Measurements from ENCODE around the gene ANO8. TPM values are rescaled to one million over a fixed set of nuclear protein-coding genes. Genes with fewer than 3 reads are reported as not detected.

ANO8 gene
- total and polyA plus RNA-seq, 2 donors (not counting 1 experiment from before 2014, with no cell fraction given): 1.1 to 5.9 TPM

GRCh38 chr19:17294051-17294891 is 40.4 kb downstream of the ANO8 start:
- Histone ChIP-seq H3K36me3 (ENCODE audit: control insufficient read depth, insufficient read depth, low read length) (peaks cover 1% of the 10 kb centered on the region), H3K27me3 (ENCODE audit: control insufficient read depth, insufficient read depth, low read length) (no peaks in the 10 kb centered on the region), H2AFZ (ENCODE audit: low read length) (no peak overlapping the region), H3K27ac (ENCODE audit: insufficient read depth, low read length) (no peak overlapping the region), H4K20me1 (ENCODE audit: control insufficient read depth, extremely low read depth, insufficient read depth, low read length) (no peaks in the 10 kb centered on the region), H3K4me1 (ENCODE audit: control insufficient read depth, extremely low read depth, insufficient read depth, low read length) (peaks cover 2% of the 10 kb centered on the region), H3K79me2 (ENCODE audit: control insufficient read depth, insufficient read depth, low read length) (no peaks in the 10 kb centered on the region), H3K9me3 (ENCODE audit: control insufficient read depth, insufficient read depth, low read depth, low read length) (no peaks in the 10 kb centered on the region), H3K4me3 (replicated peaks in 1 of 4; ENCODE audit: control extremely low read depth in 1 of 4, insufficient read depth in 1 of 4, low read depth in 3 of 4, low read length in 4 of 4) (no peak overlapping the region), H3K9ac (ENCODE audit: insufficient read depth, low read length) (no peak overlapping the region), H3K4me2 (ENCODE audit: extremely low read depth, insufficient read depth, low read length) (no peak overlapping the region)
- DNase-seq (ENCODE audit: low read depth in 2 of 2): no peak
- TF ChIP-seq CTCF (conservative IDR thresholded peaks at IDR 0.05 in 1 of 2, IDR thresholded peaks at IDR 0.05 in 1 of 2; ENCODE audit: low read depth in 1 of 2, low read length in 2 of 2): no peak
- no peak for TF ChIP-seq EZH2 (IDR thresholded peaks at IDR 0.05; ENCODE audit: low read length, missing control alignments)

GRCh38 chr19:17293605-17294004 is 41.0 kb downstream of the ANO8 start:
- Histone ChIP-seq H3K27me3 (ENCODE audit: control insufficient read depth, insufficient read depth, low read length) (no peaks in the 10 kb centered on the region), H3K4me3 (replicated peaks in 1 of 4; ENCODE audit: control extremely low read depth in 1 of 4, insufficient read depth in 1 of 4, low read depth in 3 of 4, low read length in 4 of 4) (no peak overlapping the region), H3K9ac (ENCODE audit: insufficient read depth, low read length) (no peak overlapping the region), H3K4me2 (ENCODE audit: extremely low read depth, insufficient read depth, low read length) (no peak overlapping the region), H3K79me2 (ENCODE audit: control insufficient read depth, insufficient read depth, low read length) (no peaks in the 10 kb centered on the region), H2AFZ (ENCODE audit: low read length) (no peak overlapping the region), H3K36me3 (ENCODE audit: control insufficient read depth, insufficient read depth, low read length) (peaks cover 1% of the 10 kb centered on the region), H3K4me1 (ENCODE audit: control insufficient read depth, extremely low read depth, insufficient read depth, low read length) (peaks cover 2% of the 10 kb centered on the region), H3K27ac (ENCODE audit: insufficient read depth, low read length) (no peak overlapping the region), H3K9me3 (ENCODE audit: control insufficient read depth, insufficient read depth, low read depth, low read length) (no peaks in the 10 kb centered on the region), H4K20me1 (ENCODE audit: control insufficient read depth, extremely low read depth, insufficient read depth, low read length) (no peaks in the 10 kb centered on the region)
- TF ChIP-seq CTCF (conservative IDR thresholded peaks at IDR 0.05 in 1 of 2, IDR thresholded peaks at IDR 0.05 in 1 of 2; ENCODE audit: low read depth in 1 of 2, low read length in 2 of 2): no peak
- no peak for TF ChIP-seq EZH2 (IDR thresholded peaks at IDR 0.05; ENCODE audit: low read length, missing control alignments)
- no peak for DNase-seq (ENCODE audit: low read depth in 2 of 2)

- TF ChIP-seq CTCF (conservative IDR thresholded peaks at IDR 0.05 in 1 of 2, IDR thresholded peaks at IDR 0.05 in 1 of 2; ENCODE audit: low read depth in 1 of 2, low read length in 2 of 2) (peak; percentile 83 to 89), EZH2 (IDR thresholded peaks at IDR 0.05; ENCODE audit: low read length, missing control alignments) (no peak)
- Histone ChIP-seq H3K4me3 (replicated peaks in 1 of 4; ENCODE audit: control extremely low read depth in 1 of 4, insufficient read depth in 1 of 4, low read depth in 3 of 4, low read length in 4 of 4) (peak overlapping the region; percentile 51 to 69 (median 58)), H3K27me3 (ENCODE audit: control insufficient read depth, insufficient read depth, low read length) (no peaks in the 10 kb centered on the region), H4K20me1 (ENCODE audit: control insufficient read depth, extremely low read depth, insufficient read depth, low read length) (no peaks in the 10 kb centered on the region), H3K79me2 (ENCODE audit: control insufficient read depth, insufficient read depth, low read length) (no peaks in the 10 kb centered on the region), H2AFZ (ENCODE audit: low read length) (peak overlapping the region; percentile 95), H3K4me1 (ENCODE audit: control insufficient read depth, extremely low read depth, insufficient read depth, low read length) (peaks cover 2% of the 10 kb centered on the region), H3K9me3 (ENCODE audit: control insufficient read depth, insufficient read depth, low read depth, low read length) (no peaks in the 10 kb centered on the region), H3K9ac (ENCODE audit: insufficient read depth, low read length) (peak overlapping the region; percentile 48), H3K4me2 (ENCODE audit: extremely low read depth, insufficient read depth, low read length) (peak overlapping the region; percentile 77), H3K27ac (ENCODE audit: insufficient read depth, low read length) (peak overlapping the region; percentile 46), H3K36me3 (ENCODE audit: control insufficient read depth, insufficient read depth, low read length) (peaks cover 1% of the 10 kb centered on the region)
- peak; percentile 79 to 89 for DNase-seq (ENCODE audit: low read depth in 2 of 2)
Observed at GRCh38 chr19:17292301-17293074, 42.2 kb downstream of the ANO8 start.
